ENCODE measurements around the gene NTRK2.

DNA sequence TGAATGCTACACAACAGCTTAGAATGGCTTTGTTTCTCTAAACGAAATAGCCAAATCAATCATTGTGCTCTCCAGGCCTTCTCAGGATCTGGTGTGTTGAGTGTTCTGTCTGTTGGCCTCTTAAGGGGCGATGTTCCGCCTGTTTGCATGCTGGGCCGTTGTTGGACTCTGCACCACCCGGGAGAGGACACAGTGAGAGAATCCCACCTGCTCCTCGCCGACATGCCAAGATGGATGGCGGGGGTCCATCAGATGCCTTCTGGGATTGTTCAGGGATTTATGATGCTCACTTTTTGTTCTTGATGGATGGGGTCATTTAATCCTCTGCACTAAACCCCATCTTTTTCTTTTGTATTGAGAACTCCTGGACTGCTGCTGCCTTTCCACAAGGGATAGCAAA, 159.9 kb downstream of the NTRK2 start:
- TF ChIP-seq, protein P1, sequence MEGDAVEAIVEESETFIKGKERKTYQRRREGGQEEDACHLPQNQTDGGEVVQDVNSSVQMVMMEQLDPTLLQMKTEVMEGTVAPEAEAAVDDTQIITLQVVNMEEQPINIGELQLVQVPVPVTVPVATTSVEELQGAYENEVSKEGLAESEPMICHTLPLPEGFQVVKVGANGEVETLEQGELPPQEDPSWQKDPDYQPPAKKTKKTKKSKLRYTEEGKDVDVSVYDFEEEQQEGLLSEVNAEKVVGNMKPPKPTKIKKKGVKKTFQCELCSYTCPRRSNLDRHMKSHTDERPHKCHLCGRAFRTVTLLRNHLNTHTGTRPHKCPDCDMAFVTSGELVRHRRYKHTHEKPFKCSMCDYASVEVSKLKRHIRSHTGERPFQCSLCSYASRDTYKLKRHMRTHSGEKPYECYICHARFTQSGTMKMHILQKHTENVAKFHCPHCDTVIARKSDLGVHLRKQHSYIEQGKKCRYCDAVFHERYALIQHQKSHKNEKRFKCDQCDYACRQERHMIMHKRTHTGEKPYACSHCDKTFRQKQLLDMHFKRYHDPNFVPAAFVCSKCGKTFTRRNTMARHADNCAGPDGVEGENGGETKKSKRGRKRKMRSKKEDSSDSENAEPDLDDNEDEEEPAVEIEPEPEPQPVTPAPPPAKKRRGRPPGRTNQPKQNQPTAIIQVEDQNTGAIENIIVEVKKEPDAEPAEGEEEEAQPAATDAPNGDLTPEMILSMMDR (IDR thresholded peaks at IDR 0.05 in 4 of 5, conservative IDR thresholded peaks at IDR 0.05 in 1 of 5) = no peak
- no peak for TF ChIP-seq POLR2A (IDR thresholded peaks at IDR 0.05)
